Muscle of leg (tissue), 11 donors: ENCODE data around the gene DOCK2. TPM values are rescaled to one million over a fixed set of nuclear protein-coding genes. Genes with fewer than 3 reads are reported as not detected.

ENCODE experiments used
- DNase-seq: peaks from one replicate; pipeline ENCODE4 v3.0.0; 2013
- H3K27ac ChIP-seq: one replicate; pipeline ENCODE4 v1.5.1; 2013; ENCODE audit warnings: mild to moderate bottlenecking, low read length, control low read depth
- H3K27me3 ChIP-seq: one replicate; pipeline ENCODE4 v1.6.1; 2013; ENCODE audit warnings: low read length; ENCODE audit not compliant: control insufficient read depth, insufficient read depth
- H3K36me3 ChIP-seq: one replicate; pipeline ENCODE4 v1.6.1; 2013; ENCODE audit warnings: low read length; ENCODE audit not compliant: control insufficient read depth, insufficient read depth
- H3K4me1 ChIP-seq: one replicate; pipeline ENCODE4 v1.6.1; 2013; ENCODE audit warnings: low read length; ENCODE audit not compliant: control insufficient read depth, insufficient read depth
- H3K4me3 ChIP-seq: one replicate; pipeline ENCODE4 v1.5.1; 2013; ENCODE audit warnings: low read length, control low read depth
- H3K9me3 ChIP-seq: replicated peaks from 2 replicates; pipeline ENCODE4 v1.6.1; 2013; ENCODE audit warnings: low read depth, low read length; ENCODE audit not compliant: control insufficient read depth
- WGBS: methylation state at CpG from one replicate; pipeline ENCODE4 v1.1.5; 2013; ENCODE audit warnings: missing lambda C conversion rate; ENCODE audit not compliant: insufficient coverage; 5-methylcytosine and 5-hydroxymethylcytosine counted together
- polyA plus RNA-seq, 8 donors: library from polyadenylated mRNA; unstranded; fragments of 120-200 nt; gene quantifications; one replicate each; pipeline versions ENCODE4 v1.2.1 to v1.2.3, GENCODE V29; 2013; ENCODE audit warnings: inconsistent platforms in 1 of 8, low replicate concordance in 1 of 8; ENCODE audit not compliant: insufficient read length in 8 of 8, insufficient read depth in 1 of 8
- total RNA-seq: library from RNA; stranded (reverse); fragments of 120-200 nt; gene quantifications from one replicate; pipeline ENCODE4 v1.2.4, GENCODE V29; 2013

Gene DOCK2
- total and polyA plus RNA-seq, 9 donors = 3.4 to 4.5 (median 3.8) TPM

DNA sequence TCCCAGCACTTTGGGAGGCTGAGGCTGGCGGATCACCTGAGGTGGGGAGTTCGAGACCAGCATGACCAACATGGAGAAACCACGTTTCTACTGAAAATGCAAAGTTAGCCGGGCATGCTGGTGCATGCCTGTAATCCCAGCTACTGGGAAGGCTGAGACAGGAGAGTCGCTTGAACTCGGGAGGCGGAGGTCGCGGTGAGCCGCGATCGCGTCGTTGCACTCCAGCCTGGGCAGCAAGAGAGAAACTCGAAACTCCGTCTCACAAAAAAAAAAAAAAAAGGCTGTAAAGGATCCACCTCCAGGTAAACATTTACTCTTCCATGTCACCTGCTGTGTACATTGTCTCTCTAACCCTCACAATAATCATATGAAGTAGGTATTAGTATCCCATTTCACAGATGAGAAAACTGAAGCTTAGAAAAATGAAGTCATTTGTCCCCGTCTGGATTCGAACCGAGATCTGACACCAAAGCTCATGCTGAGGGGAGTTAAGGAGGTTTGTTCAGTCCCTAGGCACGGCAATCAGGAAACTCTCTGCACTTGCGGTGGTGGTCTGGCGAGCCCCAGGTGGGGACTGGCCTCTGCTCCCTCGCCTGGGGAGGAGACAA, 494 bp upstream of the DOCK2 start:
- Histone ChIP-seq H3K4me3 (peak overlapping the region; percentile 15), H3K4me1 (no peaks in the 10 kb centered on the region), H3K27ac (no peak overlapping the region), H3K36me3 (no peaks in the 10 kb centered on the region), H3K27me3 (peaks cover 17% of the 10 kb centered on the region), H3K9me3 (peaks cover 3% of the 10 kb centered on the region)
- WGBS = 41% methylated on average over 11 of the region's 23 CpGs
- DNase-seq = no peak

DNA sequence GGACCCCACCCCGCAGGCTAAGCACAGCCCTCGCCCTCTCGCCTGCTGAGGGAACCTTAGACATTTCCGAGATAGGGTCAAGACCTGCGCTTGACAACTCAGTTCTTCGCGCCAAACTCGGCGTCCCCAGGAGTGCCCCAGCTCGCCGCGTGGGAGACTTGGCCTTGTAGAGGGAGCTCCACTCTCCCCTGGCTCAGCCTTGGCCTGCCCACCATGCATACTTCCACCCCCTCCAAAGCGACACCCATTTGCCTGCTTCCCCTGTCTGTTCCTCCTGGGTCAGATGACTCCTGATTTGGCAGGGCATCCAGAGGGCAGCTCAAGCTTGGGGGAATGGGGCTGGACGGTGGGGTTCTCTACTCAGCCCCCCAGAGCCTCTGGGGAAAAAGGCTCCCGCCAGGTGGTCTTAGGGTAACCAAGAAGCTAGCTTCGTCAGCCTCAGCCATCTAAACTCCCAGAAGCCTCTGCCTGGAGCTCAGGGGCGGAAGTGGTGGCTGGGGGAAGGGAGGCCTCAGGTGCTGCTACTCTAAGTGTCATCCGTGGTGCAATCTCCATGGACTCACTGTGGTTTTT, 560 bp downstream of the DOCK2 start:
- no peaks in the 10 kb centered on the region for H3K4me1 ChIP-seq
- H3K4me3 ChIP-seq = peak overlapping the region; percentile 25
- peaks cover 3% of the 10 kb centered on the region for H3K9me3 ChIP-seq
- no peak overlapping the region for H3K27ac ChIP-seq
- WGBS = 4% methylated on average over 9 of the region's 18 CpGs
- H3K27me3 ChIP-seq = peaks cover 17% of the 10 kb centered on the region
- no peaks in the 10 kb centered on the region for H3K36me3 ChIP-seq
- DNase-seq = peak; percentile 16

DNA sequence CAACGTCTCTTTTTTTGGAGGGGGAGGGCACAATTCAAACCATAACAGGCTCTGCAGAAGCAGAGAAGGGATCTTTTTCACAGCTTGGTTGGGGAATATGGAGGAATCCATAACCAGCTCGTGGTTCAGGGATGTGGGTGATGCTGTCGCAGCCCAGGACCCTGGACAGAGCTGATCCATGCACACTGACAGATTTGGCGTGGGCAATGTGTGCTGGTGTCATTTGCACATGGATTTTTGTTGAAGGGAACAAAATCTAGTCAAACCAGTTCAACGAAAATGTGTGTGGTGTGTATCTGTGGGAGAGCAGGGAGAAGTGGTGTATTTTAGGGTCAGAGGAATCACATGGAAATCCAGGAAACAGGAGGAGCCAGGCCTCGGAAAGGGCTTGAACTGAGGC, 4.2 kb downstream of the DOCK2 start:
- WGBS = 27% methylated on average over 5 of the region's 6 CpGs
- Histone ChIP-seq H3K36me3 (no peaks in the 10 kb centered on the region), H3K27ac (no peak overlapping the region), H3K4me1 (no peaks in the 10 kb centered on the region), H3K9me3 (peaks cover 3% of the 10 kb centered on the region), H3K4me3 (no peak overlapping the region), H3K27me3 (peaks cover 16% of the 10 kb centered on the region)
- DNase-seq = peak; percentile 37

DNA sequence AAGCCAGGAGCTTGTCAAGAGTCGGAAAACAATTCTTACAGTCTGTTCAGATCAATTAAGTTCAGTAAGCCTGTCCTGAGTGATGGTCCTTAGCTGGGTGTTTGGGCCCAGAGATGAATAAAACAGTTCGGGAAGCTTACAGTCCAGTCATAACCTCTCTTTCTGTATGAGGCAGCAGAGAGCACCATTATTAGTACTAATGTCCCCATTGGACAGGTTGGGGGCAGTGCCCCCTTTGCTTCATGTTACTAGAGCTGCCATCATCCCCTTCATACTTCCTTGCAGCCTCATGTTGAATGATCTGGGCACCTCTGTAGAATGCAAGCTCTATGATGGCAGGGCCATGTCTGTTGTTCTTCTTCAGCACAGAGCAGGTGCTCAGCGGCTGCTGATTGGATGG, 9.8 kb downstream of the DOCK2 start:
- Histone ChIP-seq H3K36me3 (no peaks in the 10 kb centered on the region), H3K27ac (no peak overlapping the region), H3K27me3 (no peaks in the 10 kb centered on the region), H3K4me3 (no peak overlapping the region), H3K9me3 (no peaks in the 10 kb centered on the region), H3K4me1 (peaks cover 5% of the 10 kb centered on the region)
- 89% methylated on average over 1 of the region's 3 CpGs for WGBS
- DNase-seq = no peak

GRCh38 chr5:169647566-169647965, 10.5 kb downstream of the DOCK2 start:
- H3K36me3 ChIP-seq = no peaks in the 10 kb centered on the region
- peak; percentile 53 for DNase-seq
- WGBS = no CpG with 5 or more reads among the region's 1 CpG
- H3K27me3 ChIP-seq = no peaks in the 10 kb centered on the region
- H3K4me1 ChIP-seq = peaks cover 5% of the 10 kb centered on the region
- no peak overlapping the region for H3K27ac ChIP-seq
- H3K9me3 ChIP-seq = no peaks in the 10 kb centered on the region
- no peak overlapping the region for H3K4me3 ChIP-seq

GRCh38 chr5:169648725-169649310, 11.7 kb downstream of the DOCK2 start:
- 51% methylated on average over 10 of the region's 13 CpGs for WGBS
- no peaks in the 10 kb centered on the region for H3K9me3 ChIP-seq
- H3K4me3 ChIP-seq = no peak overlapping the region
- H3K27me3 ChIP-seq = no peaks in the 10 kb centered on the region
- DNase-seq = no peak
- H3K4me1 ChIP-seq = peaks cover 5% of the 10 kb centered on the region
- H3K27ac ChIP-seq = no peak overlapping the region
- no peaks in the 10 kb centered on the region for H3K36me3 ChIP-seq

DNA sequence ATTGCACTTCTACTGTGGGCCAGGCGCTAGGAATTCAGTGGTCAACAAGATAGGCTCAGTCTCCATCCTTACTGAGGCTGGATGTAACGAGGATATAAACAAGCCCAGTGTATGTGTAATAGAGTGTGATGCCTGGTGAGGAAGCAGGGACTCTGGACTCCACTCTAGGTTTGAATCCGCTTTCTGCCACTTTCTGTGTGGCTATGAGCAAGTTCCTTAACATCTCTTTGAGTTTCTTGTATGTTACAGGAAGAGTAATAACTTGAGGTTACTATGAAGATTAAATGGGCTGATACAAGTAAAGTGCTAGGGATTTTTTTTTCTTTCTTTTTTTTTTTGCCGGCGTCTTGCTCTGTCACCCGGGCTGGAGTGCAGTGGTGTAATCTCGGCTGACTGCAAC, 12.4 kb downstream of the DOCK2 start:
- H3K4me1 ChIP-seq = peaks cover 5% of the 10 kb centered on the region
- no peak overlapping the region for H3K27ac ChIP-seq
- WGBS = no CpG with 5 or more reads among the region's 7 CpGs
- no peaks in the 10 kb centered on the region for H3K36me3 ChIP-seq
- no peak overlapping the region for H3K4me3 ChIP-seq
- no peak for DNase-seq
- no peaks in the 10 kb centered on the region for H3K27me3 ChIP-seq
- H3K9me3 ChIP-seq = no peaks in the 10 kb centered on the region

GRCh38 chr5:169650701-169651331, 13.7 kb downstream of the DOCK2 start:
- peaks cover 5% of the 10 kb centered on the region for H3K4me1 ChIP-seq
- no peak overlapping the region for H3K27ac ChIP-seq
- H3K4me3 ChIP-seq = no peak overlapping the region
- H3K9me3 ChIP-seq = no peaks in the 10 kb centered on the region
- 69% methylated on average over 5 of the region's 5 CpGs for WGBS
- DNase-seq = peak; percentile 11
- H3K36me3 ChIP-seq = no peaks in the 10 kb centered on the region
- H3K27me3 ChIP-seq = no peaks in the 10 kb centered on the region

DNA sequence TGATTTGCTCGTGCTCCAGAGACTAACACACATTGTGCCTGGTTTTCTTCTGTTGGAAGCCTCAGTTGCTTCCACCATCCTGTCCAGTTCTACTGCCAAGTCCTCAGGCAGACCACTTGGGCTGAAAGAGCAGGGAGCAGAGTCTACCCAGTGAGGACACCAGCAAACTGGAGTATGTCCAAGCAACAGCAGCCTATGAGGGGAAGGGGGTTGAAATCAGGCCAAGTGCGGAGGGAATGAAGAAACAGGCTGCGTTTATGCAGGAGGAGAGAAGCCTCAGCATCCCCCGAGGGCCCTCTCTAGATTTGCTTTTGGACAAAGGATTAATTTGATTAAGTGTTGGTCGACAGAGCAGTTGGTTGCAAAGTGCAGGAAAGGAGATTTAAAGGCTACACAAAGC, 14.5 kb downstream of the DOCK2 start:
- H3K9me3 ChIP-seq = no peaks in the 10 kb centered on the region
- WGBS = 17% methylated on average over 5 of the region's 5 CpGs
- H3K4me3 ChIP-seq = no peak overlapping the region
- H3K4me1 ChIP-seq = peaks cover 5% of the 10 kb centered on the region
- no peaks in the 10 kb centered on the region for H3K36me3 ChIP-seq
- H3K27ac ChIP-seq = no peak overlapping the region
- no peaks in the 10 kb centered on the region for H3K27me3 ChIP-seq
- DNase-seq = peak; percentile 17

DNA sequence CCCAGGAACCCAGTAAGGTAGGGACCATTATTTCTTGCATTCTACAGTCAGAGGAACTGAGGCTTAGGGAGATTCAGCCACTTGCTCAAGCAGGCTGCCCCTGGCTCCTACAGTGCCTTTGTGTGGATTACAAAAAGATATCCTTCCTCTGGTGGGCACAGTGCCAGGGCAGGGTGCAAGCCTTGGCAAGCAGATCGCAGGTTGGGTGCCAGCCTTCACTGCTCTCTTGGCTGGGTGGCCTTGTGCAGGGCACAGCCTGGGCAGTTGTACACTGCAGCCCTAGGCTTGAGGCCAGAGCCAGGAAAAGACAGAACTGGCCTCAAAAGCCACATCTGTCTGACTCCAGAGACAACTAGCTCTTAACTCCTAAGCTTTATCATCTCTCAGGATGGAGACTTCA, 15.0 kb downstream of the DOCK2 start:
- no peak overlapping the region for H3K27ac ChIP-seq

More for the DNA sequence above, 15.0 kb downstream of the DOCK2 start:
- H3K4me3 ChIP-seq = no peak overlapping the region
- H3K4me1 ChIP-seq = peaks cover 5% of the 10 kb centered on the region
- no peaks in the 10 kb centered on the region for H3K9me3 ChIP-seq
- DNase-seq = no peak
- 40% methylated on average over 1 of the region's 1 CpG for WGBS
- no peaks in the 10 kb centered on the region for H3K27me3 ChIP-seq
- no peaks in the 10 kb centered on the region for H3K36me3 ChIP-seq
